Activated CD4-positive, alpha-beta T cell treated with anti-CD3 and anti-CD28 coated beads for 1 hour (primary cell): Measurements from ENCODE around the gene CTNNA2.

Experiments
- DNase-seq: peaks from one replicate; pipeline ENCODE4 v3.0.0-alpha.2; 2020

The CTNNA2 gene

DNA sequence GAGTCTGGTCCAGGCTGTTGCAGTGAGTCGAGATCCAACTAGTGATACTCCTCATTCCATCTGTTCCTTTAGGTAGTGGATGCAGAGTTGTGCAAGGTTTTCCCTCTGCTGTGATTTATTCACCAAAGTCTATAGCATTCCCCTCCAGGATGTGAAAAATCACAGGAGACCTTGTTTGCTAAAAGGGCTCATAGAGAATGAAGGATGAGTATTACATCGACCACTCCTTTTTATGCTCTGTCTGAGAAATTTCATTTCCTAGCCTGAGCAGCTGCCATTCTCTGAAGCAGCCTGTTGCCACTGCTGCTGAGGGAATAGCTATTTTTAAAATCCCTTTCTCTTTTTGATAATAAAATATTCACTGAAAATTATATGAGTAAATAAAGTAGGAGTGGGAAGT is 925.8 kb downstream of the CTNNA2 start:
- DNase-seq = no peak

GRCh38 chr2:80454628-80455027 is 941.8 kb downstream of the CTNNA2 start:
- DNase-seq = no peak

DNA sequence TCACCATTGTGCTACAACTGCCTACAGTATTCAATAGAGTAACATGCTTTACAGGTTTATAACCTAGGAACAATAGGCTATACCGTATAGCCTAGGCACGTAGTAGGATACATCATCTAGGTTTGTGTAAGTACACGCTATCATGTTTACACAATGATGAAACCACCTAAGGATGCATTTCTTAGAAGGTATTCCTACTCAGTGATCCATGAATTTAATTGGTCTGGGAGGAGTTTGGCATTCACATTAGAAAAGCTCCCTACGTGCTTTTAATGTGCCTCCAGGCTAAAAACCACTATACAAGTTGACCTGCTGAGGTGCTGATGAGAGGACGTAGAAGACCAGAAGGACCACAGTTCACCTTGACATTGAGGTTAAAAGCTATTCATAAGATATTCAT is 946.2 kb downstream of the CTNNA2 start:
- no peak for DNase-seq

GRCh38 chr2:80461505-80462197 is 948.8 kb downstream of the CTNNA2 start:
- DNase-seq = no peak

DNA sequence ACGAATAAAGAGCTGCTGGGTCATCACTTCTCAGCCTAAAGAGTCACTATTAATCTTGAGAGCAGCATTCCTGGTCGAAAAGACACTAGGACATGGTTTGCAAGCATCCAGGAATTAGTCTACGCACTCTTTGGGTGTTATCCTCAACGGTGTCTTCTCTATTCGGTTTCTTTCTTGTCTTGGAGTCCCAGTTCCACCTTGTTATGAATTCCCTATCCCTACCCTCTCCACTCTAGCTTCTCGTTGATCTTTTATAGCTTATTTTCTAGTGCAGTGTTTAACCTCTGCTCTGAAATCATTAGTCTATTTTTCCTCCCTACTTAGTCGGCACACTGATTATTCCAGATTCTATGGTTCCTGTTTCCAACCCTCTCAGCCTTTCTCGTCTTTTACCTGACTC is 949.8 kb downstream of the CTNNA2 start:
- DNase-seq = no peak

DNA sequence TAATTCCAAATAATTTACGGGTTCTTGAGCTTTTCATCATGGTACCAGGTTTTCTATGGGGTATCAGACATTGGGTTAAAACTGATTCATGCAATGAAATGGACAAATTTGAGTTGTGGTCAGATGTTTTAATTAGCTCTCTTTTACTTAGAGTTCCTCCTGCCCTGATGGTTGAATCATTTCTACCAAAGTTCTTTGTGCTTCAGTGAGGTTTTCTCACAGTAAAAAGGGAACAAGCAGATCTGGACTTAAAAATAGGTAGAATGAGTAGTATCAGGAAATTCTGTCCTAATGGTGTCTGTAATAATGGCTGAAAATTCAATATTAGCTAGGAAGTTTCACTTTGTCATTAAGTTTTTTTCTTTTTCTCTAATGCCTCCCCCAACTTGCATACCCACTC is 951.4 kb downstream of the CTNNA2 start:
- DNase-seq = no peak

GRCh38 chr2:80467262-80467811 is 954.5 kb downstream of the CTNNA2 start:
- no peak for DNase-seq

- no peak for DNase-seq
Observed at GRCh38 chr2:80469428-80469827, 956.6 kb downstream of the CTNNA2 start.

DNA sequence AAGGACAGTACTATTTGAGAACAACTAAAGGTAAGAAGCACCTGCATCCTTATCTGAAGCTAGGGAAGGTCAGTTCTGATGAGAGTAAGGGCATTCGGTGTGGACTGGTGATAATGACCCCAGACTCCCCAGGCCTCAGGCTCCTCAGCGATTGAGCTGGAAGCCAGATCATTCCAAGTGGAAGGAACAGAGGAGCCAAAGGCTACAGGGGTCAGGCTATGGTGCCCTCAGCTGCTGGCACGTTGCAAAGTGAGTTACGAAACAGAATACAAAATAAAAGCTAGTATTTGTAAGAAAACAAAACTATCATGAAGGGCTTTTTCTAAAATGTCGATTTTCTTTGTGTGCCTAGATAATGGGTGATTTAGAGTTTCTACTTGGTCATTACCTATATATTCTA is 960.2 kb downstream of the CTNNA2 start:
- DNase-seq = no peak

DNA sequence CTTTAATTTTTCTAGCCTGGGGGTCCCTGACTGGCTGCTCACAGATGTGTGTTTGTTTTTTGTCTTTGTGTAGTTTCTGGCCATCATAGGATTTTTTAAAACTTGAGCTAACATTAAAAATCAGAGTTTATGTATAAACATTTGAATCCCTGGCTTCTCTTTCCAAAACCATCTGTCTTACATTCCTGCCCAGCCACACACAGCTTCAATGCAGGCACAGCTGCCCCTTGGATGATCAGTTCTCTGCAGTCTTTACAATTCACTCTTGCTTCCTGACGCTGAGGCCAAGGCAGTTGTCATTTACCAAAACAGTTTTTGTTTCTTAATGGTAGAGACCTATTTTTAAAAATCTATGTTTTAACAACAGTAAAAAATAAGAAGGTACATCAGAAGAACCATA is 960.9 kb downstream of the CTNNA2 start:
- no peak for DNase-seq

- DNase-seq = no peak
Observed at GRCh38 chr2:80475970-80476369, 963.1 kb downstream of the CTNNA2 start.

DNA sequence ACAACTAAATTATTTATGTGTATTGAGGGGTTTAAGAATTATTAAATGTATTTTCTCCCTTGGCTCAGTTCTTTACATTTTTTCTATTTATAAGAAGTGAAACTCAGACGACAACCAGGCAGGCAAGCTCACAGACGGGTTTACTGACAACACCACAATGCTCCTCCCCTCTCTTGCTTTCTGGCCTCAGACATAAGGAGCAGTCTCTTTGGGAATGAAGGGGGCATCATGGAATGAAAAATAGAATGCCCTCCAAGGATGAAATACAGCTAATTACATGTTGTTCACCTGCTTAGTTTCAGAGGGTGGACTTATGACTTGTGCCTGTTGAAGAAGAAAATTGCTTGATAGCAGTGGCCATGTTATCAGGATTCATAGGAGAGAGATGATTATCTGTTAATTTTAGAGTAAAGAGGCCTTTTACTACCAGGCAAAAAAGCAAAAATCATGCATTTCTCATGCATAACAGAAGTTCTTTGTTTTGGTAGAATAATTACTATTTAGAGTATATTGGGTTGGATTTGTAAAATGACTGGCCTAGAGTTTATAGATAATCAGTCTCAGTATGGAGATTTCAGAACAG is 963.8 kb downstream of the CTNNA2 start:
- DNase-seq = no peak

- no peak for DNase-seq
Observed at GRCh38 chr2:80482276-80482675, 969.4 kb downstream of the CTNNA2 start.

DNA sequence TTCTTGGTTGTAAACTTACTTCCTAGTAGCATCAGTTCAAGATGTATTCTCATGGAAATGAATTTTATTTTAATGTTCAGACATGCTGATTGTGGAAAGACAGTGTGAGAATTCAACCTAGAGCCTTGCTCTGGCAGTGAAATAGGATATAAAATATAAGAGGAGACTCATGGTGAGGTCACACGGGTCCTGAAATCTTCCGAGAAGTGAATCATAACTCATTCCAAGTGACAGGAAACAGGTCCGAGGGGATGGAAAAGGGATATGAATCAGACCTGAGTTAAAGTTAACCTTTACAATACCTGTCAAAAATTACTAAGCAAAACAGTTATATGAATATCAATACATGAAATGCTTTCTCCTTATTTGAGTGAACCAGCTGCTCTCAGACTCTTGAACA is 976.9 kb downstream of the CTNNA2 start:
- no peak for DNase-seq

- no peak for DNase-seq
Observed at GRCh38 chr2:80490964-80491363, 978.1 kb downstream of the CTNNA2 start.

- DNase-seq = no peak
Observed at GRCh38 chr2:80496346-80496745, 983.5 kb downstream of the CTNNA2 start.

GRCh38 chr2:80496775-80497174 is 983.9 kb downstream of the CTNNA2 start:
- DNase-seq = no peak

GRCh38 chr2:80499095-80499494 is 986.2 kb downstream of the CTNNA2 start:
- DNase-seq = no peak

- DNase-seq = no peak
Observed at GRCh38 chr2:80501874-80502624, 989.2 kb downstream of the CTNNA2 start.

DNA sequence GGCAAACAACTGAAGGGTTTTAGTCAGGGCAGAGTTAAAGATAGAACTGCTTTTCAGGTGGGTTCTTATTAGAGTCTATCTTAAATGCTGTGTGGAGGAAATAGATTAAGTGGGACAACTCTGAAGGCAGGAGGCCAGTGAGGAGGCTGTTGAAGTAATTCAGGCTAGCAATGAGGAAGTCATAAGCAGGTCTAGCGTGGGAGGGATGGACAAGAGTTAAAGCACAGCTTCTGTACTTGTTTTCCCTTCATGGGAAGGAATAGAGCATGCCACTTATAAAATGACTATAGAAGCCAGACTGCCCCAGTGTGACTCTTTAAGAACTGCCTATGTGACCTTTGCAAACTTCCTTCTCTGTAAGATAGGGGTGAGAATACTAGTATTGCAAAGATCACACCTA is 993.7 kb downstream of the CTNNA2 start:
- DNase-seq = no peak

DNA sequence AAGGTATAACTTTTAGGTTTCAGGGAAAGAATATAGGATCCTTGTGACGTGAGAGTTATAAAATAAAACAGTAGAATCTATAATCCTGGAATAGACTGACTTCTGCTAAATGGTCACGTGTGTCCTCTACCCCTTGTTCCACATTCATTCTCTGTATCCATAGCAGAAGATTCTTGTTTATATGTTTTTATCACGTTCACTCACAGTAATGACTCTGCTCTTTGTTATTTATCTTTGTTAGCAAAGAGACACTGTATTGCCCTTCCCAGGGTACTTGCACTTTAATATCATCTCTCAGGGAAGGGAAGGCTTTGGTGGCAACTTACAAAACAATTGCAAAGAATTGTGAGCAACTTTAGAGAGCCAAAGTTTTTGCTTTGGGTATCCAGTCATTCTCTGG is 997.9 kb downstream of the CTNNA2 start:
- DNase-seq = no peak

GRCh38 chr2:80515964-80516363 is 1003.1 kb downstream of the CTNNA2 start:
- no peak for DNase-seq

GRCh38 chr2:80517316-80517715 is 1004.5 kb downstream of the CTNNA2 start:
- no peak for DNase-seq

DNA sequence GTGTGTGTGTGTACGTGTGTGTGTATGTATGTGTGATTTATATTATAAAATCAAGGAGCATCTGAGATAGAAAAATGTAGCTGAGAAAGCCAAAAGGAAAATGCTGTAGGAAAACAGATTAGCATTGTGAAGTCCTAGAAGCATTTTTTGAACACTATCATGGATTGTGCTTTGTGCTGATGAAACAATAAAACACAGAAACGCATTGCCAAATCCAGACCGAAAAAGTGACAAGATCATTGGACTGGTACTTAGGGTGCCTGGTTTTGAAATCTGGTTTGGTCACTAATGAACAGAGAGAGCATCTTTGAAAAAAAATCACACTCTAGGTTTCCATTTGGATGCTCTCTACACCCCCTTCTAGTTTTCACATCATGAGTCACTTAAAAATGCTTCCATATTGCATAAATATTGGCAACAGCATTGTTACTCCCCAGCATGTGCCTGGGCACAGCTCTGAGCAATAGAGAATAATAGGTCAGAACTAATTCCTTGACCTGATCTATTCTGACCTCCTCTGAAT is 1006.3 kb downstream of the CTNNA2 start:
- no peak for DNase-seq
